ENCODE measurements around the gene FOXC2.

FOXC2 gene

GRCh38 chr16:86557587-86557986 is 9.0 kb upstream of the FOXC2 start:
- H3K4me1 Mint-ChIP-seq: peaks cover 25% of the 10 kb centered on the region
- ATAC-seq: no peak
- no peaks in the 10 kb centered on the region for H3K9me3 Mint-ChIP-seq
- H3K27ac Mint-ChIP-seq: no peak overlapping the region
- H3K36me3 Mint-ChIP-seq (ENCODE audit: low read depth): peaks cover 12% of the 10 kb centered on the region
- no peak overlapping the region for H3K4me3 Mint-ChIP-seq
- DNase-seq: no peak
- H3K27me3 Mint-ChIP-seq: peaks cover 14% of the 10 kb centered on the region

- peaks cover 10% of the 10 kb centered on the region for H3K36me3 Mint-ChIP-seq (ENCODE audit: low read depth)
- H3K4me3 Mint-ChIP-seq: no peak overlapping the region
- no peak for ATAC-seq
- peaks cover 25% of the 10 kb centered on the region for H3K4me1 Mint-ChIP-seq
- H3K9me3 Mint-ChIP-seq: no peaks in the 10 kb centered on the region
- peaks cover 21% of the 10 kb centered on the region for H3K27me3 Mint-ChIP-seq
- H3K27ac Mint-ChIP-seq: no peak overlapping the region
- no peak for DNase-seq
Measured at GRCh38 chr16:86558355-86559193, 8.1 kb upstream of the FOXC2 start.

- Mint-ChIP-seq H3K36me3 (ENCODE audit: low read depth) (peaks cover 2% of the 10 kb centered on the region), H3K9me3 (no peaks in the 10 kb centered on the region), H3K4me1 (peaks cover 22% of the 10 kb centered on the region), H3K4me3 (no peak overlapping the region), H3K27me3 (peaks cover 33% of the 10 kb centered on the region), H3K27ac (no peak overlapping the region)
- ATAC-seq: no peak
- DNase-seq: no peak
Measured at GRCh38 chr16:86559802-86560305, 6.8 kb upstream of the FOXC2 start.

- H3K4me1 Mint-ChIP-seq: peaks cover 11% of the 10 kb centered on the region
- no peaks in the 10 kb centered on the region for H3K9me3 Mint-ChIP-seq
- ATAC-seq (no peak), DNase-seq (no peak)
- peaks cover under 1% of the 10 kb centered on the region for H3K36me3 Mint-ChIP-seq (ENCODE audit: low read depth)
- no peak overlapping the region for H3K4me3 Mint-ChIP-seq
- peaks cover 53% of the 10 kb centered on the region for H3K27me3 Mint-ChIP-seq
- H3K27ac Mint-ChIP-seq: no peak overlapping the region
Measured at GRCh38 chr16:86562356-86562755, 4.3 kb upstream of the FOXC2 start.

- Mint-ChIP-seq H3K27me3 (peaks cover 53% of the 10 kb centered on the region), H3K4me1 (peaks cover 11% of the 10 kb centered on the region), H3K9me3 (no peaks in the 10 kb centered on the region), H3K4me3 (no peak overlapping the region), H3K36me3 (ENCODE audit: low read depth) (peaks cover 2% of the 10 kb centered on the region), H3K27ac (no peak overlapping the region)
- DNase-seq (peak; percentile 83), ATAC-seq (peak; percentile 65)
Measured at GRCh38 chr16:86563469-86564345, 2.9 kb upstream of the FOXC2 start.

- Mint-ChIP-seq H3K4me1 (peaks cover 13% of the 10 kb centered on the region), H3K27me3 (peaks cover 64% of the 10 kb centered on the region), H3K4me3 (no peak overlapping the region), H3K36me3 (ENCODE audit: low read depth) (peaks cover 2% of the 10 kb centered on the region), H3K27ac (no peak overlapping the region), H3K9me3 (no peaks in the 10 kb centered on the region)
- ATAC-seq (no peak), DNase-seq (no peak)
Measured at GRCh38 chr16:86565181-86565631, 1.4 kb upstream of the FOXC2 start.

- Mint-ChIP-seq H3K4me3 (no peak overlapping the region), H3K27ac (no peak overlapping the region)
Measured at GRCh38 chr16:86565644-86566511, 751 bp upstream of the FOXC2 start.

GRCh38 chr16:86566966-86567700 is 504 bp downstream of the FOXC2 start:
- peak; percentile 20 for ATAC-seq
- Mint-ChIP-seq H3K27me3 (peaks cover 70% of the 10 kb centered on the region), H3K4me1 (peaks cover 13% of the 10 kb centered on the region), H3K9me3 (no peaks in the 10 kb centered on the region), H3K36me3 (ENCODE audit: low read depth) (peaks cover 2% of the 10 kb centered on the region), H3K27ac (no peak overlapping the region), H3K4me3 (no peak overlapping the region)
- DNase-seq: no peak

More at GRCh38 chr16:86565644-86566511, 751 bp upstream of the FOXC2 start:
- ATAC-seq: no peak
- peaks cover 13% of the 10 kb centered on the region for H3K4me1 Mint-ChIP-seq
- no peaks in the 10 kb centered on the region for H3K9me3 Mint-ChIP-seq
- peaks cover 69% of the 10 kb centered on the region for H3K27me3 Mint-ChIP-seq
- peaks cover 2% of the 10 kb centered on the region for H3K36me3 Mint-ChIP-seq (ENCODE audit: low read depth)
- DNase-seq: no peak

- H3K4me1 Mint-ChIP-seq: peaks cover 13% of the 10 kb centered on the region
- H3K27me3 Mint-ChIP-seq: peaks cover 72% of the 10 kb centered on the region
- peaks cover 2% of the 10 kb centered on the region for H3K36me3 Mint-ChIP-seq (ENCODE audit: low read depth)
- H3K27ac Mint-ChIP-seq: no peak overlapping the region
- no peaks in the 10 kb centered on the region for H3K9me3 Mint-ChIP-seq
- no peak for ATAC-seq
- H3K4me3 Mint-ChIP-seq: no peak overlapping the region
- no peak for DNase-seq
Measured at GRCh38 chr16:86567701-86568581, 1.3 kb downstream of the FOXC2 start.

- H3K9me3 Mint-ChIP-seq: no peaks in the 10 kb centered on the region
- H3K27ac Mint-ChIP-seq: no peak overlapping the region
- DNase-seq (no peak), ATAC-seq (no peak)
- no peak overlapping the region for H3K4me3 Mint-ChIP-seq
- peaks cover 2% of the 10 kb centered on the region for H3K36me3 Mint-ChIP-seq (ENCODE audit: low read depth)
- H3K4me1 Mint-ChIP-seq: peaks cover 7% of the 10 kb centered on the region
- peaks cover 69% of the 10 kb centered on the region for H3K27me3 Mint-ChIP-seq
Measured at GRCh38 chr16:86568677-86569623, 2.3 kb downstream of the FOXC2 start.

- Mint-ChIP-seq H3K27ac (no peak overlapping the region), H3K27me3 (peaks cover 71% of the 10 kb centered on the region), H3K36me3 (ENCODE audit: low read depth) (peaks cover 2% of the 10 kb centered on the region), H3K9me3 (no peaks in the 10 kb centered on the region), H3K4me3 (no peak overlapping the region), H3K4me1 (peaks cover 2% of the 10 kb centered on the region)
- ATAC-seq: no peak
- DNase-seq: no peak
Measured at GRCh38 chr16:86569701-86570447, 3.2 kb downstream of the FOXC2 start.

Measured in activated naive CD8-positive, alpha-beta T cell treated with anti-CD3 and anti-CD28 coated beads, Interleukin-2, amount 50 U/mL, for 24 hours (primary cell).